Parathyroid adenoma (tissue), 2 donors: Measurements from ENCODE around the gene CLIC3.

Source experiments
- H2AFZ ChIP-seq: fragments of 300-600 bp; sonication (generic); one replicate; pipeline ENCODE4 v1.7.0; 2017; ENCODE audit warnings: antibody characterized with exemption, mild to moderate bottlenecking
- H3K27ac ChIP-seq: fragments of 300-600 bp; sonication (generic); one replicate; pipeline ENCODE4 v1.7.0; 2017
- H3K27me3 ChIP-seq: fragments of 300-600 bp; sonication (generic); one replicate; pipeline ENCODE4 v1.7.0; 2017; ENCODE audit warnings: low read length; ENCODE audit not compliant: control insufficient read depth, insufficient read depth
- H3K36me3 ChIP-seq: fragments of 300-600 bp; sonication (generic); one replicate; pipeline ENCODE4 v1.7.0; 2017; ENCODE audit warnings: low read length; ENCODE audit not compliant: control insufficient read depth, insufficient read depth
- H3K4me1 ChIP-seq: fragments of 300-600 bp; sonication (generic); one replicate; pipeline ENCODE4 v1.7.0; 2017; ENCODE audit warnings: control low read depth
- H3K4me2 ChIP-seq: fragments of 300-600 bp; sonication (generic); one replicate; pipeline ENCODE4 v1.7.0; 2017; ENCODE audit warnings: low read length
- H3K4me3 ChIP-seq: fragments of 300-600 bp; sonication (generic); one replicate; pipeline ENCODE4 v1.7.0; 2017; ENCODE audit warnings: low read depth, low read length
- H3K79me2 ChIP-seq: fragments of 300-600 bp; sonication (generic); one replicate; pipeline ENCODE4 v1.7.0; 2017; ENCODE audit warnings: control low read depth
- H3K9ac ChIP-seq: fragments of 300-600 bp; sonication (generic); one replicate; pipeline ENCODE4 v1.7.0; 2017; ENCODE audit warnings: mild to moderate bottlenecking
- H3K9me3 ChIP-seq: fragments of 300-600 bp; sonication (generic); one replicate; pipeline ENCODE4 v1.7.0; 2017; ENCODE audit warnings: low read length; ENCODE audit not compliant: control insufficient read depth
- CTCF ChIP-seq: fragments of 300-600 bp; sonication (generic); IDR thresholded peaks from one replicate; pipeline ENCODE4 v1.7.0; 2017; ENCODE audit warnings: antibody characterized with exemption, mild to moderate bottlenecking
- donor health status: primary hyperparathyroidism.

The CLIC3 gene

GRCh38 chr9:136949239-136949816 is 47.0 kb downstream of the CLIC3 start:
- H3K9ac ChIP-seq: peak overlapping the region; percentile 19
- TF ChIP-seq CTCF: no peak
- peak overlapping the region; percentile 99 for H3K4me2 ChIP-seq
- H3K27me3 ChIP-seq: no peaks in the 10 kb centered on the region
- H3K4me1 ChIP-seq: no peaks in the 10 kb centered on the region
- H3K4me3 ChIP-seq: peak overlapping the region; percentile 77
- no peaks in the 10 kb centered on the region for H3K36me3 ChIP-seq
- H3K27ac ChIP-seq: peak overlapping the region; percentile 97
- peak overlapping the region; percentile 87 for H2AFZ ChIP-seq
- H3K9me3 ChIP-seq: no peaks in the 10 kb centered on the region
- H3K79me2 ChIP-seq: no peaks in the 10 kb centered on the region

DNA sequence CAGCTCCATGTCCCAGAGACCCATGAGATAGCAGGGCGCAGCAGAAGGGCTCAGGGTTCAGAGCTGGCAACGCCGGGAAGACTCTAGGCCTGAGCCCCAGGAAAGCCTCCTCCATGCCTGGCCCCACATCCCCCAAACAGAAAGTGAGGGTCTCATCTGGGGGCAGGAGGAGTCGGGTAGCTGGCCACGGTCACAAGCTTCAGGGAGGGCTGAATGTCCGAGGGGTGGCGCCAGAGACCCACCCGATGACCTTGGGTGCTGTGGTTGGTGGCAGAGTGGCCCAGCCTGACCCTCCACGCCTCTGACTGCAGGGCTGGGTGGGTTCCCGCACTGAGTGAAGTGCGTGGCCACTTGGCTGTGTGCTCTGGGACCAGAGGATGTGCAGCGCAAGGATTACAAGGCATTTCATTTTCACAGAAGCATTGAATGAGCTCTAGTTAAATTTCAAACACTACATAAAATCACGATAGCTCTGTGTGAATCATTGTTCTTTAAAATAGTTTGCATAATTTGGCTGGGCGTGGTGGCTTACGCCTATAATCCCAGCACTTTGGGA is 48.3 kb downstream of the CLIC3 start:
- peak; percentile 43 for TF ChIP-seq CTCF
- H3K9me3 ChIP-seq: no peaks in the 10 kb centered on the region
- H3K4me3 ChIP-seq: no peak overlapping the region
- H3K27me3 ChIP-seq: no peaks in the 10 kb centered on the region
- no peak overlapping the region for H2AFZ ChIP-seq
- H3K79me2 ChIP-seq: no peaks in the 10 kb centered on the region
- no peak overlapping the region for H3K27ac ChIP-seq
- H3K36me3 ChIP-seq: no peaks in the 10 kb centered on the region
- no peak overlapping the region for H3K9ac ChIP-seq
- no peak overlapping the region for H3K4me2 ChIP-seq
- H3K4me1 ChIP-seq: peaks cover 3% of the 10 kb centered on the region

DNA sequence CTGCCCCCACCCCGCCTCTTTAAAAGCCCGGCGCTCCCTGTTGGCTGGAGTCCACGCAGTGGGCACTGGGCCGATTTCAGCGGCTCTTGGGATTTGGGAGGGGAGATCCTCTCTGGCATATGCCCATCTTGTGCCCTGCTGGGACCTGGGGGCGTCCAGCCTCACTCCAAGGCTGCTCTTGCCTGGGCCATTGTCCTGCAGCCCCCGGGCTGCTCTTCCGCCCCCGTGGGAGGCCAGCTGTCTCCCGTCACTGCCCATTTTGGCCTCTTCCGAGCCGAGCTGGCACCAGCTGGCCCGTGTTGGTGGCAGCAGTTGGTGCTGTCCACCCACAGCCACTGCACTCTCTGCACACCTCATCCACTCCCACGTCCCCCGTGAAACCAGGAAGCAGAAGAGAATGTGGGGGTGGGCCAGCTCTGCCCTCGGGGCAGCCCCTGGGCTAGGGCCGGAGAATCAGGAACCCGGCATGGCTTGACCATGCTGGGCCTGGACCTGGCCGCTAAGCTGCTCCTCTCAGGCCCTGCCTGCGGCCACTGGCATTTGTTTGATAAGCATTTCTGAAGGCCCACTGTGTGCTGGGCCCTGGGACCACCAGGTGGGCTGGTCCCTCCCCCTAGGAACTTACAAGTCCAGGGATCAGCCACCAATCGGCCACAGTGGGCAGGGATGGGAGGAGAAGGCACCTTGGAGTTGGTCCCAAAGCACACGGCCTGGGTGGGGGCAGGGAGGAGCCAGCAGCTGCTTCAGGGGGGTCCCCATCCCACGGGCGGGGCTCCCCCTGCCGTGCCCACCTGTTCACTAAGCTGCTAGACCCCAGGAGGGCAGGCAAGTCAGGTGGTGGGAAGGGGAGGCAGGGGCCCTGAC is 49.1 kb downstream of the CLIC3 start:
- H2AFZ ChIP-seq: no peak overlapping the region
- no peaks in the 10 kb centered on the region for H3K9me3 ChIP-seq
- H3K9ac ChIP-seq: no peak overlapping the region
- no peak overlapping the region for H3K4me3 ChIP-seq
- no peaks in the 10 kb centered on the region for H3K27me3 ChIP-seq
- no peaks in the 10 kb centered on the region for H3K36me3 ChIP-seq
- H3K4me1 ChIP-seq: peaks cover 3% of the 10 kb centered on the region
- no peak for TF ChIP-seq CTCF
- no peak overlapping the region for H3K4me2 ChIP-seq
- H3K79me2 ChIP-seq: no peaks in the 10 kb centered on the region
- H3K27ac ChIP-seq: no peak overlapping the region

- H3K36me3 ChIP-seq: no peaks in the 10 kb centered on the region
- H2AFZ ChIP-seq: no peak overlapping the region
- H3K9ac ChIP-seq: no peak overlapping the region
- H3K4me2 ChIP-seq: no peak overlapping the region
- peaks cover 3% of the 10 kb centered on the region for H3K4me1 ChIP-seq
- no peak overlapping the region for H3K27ac ChIP-seq
- TF ChIP-seq CTCF: no peak
- H3K9me3 ChIP-seq: no peaks in the 10 kb centered on the region
- H3K79me2 ChIP-seq: no peaks in the 10 kb centered on the region
- no peaks in the 10 kb centered on the region for H3K27me3 ChIP-seq
- no peak overlapping the region for H3K4me3 ChIP-seq
These were observed 49.9 kb downstream of the CLIC3 start for GRCh38 chr9:136946228-136947027.
